ENCODE data around the gene EDN1. TPM values are rescaled to one million over a fixed set of nuclear protein-coding genes. Genes with fewer than 3 reads are reported as not detected.
A peak's percentile ranks its signal among the peaks of the same experiment; 100 is the strongest.

The EDN1 gene
- total and polyA plus RNA-seq, 2 of the 13 experiments (the other 11 are each of a cell fraction or from before 2014, with no cell fraction given) = 0.15 to 1.2 TPM

DNA sequence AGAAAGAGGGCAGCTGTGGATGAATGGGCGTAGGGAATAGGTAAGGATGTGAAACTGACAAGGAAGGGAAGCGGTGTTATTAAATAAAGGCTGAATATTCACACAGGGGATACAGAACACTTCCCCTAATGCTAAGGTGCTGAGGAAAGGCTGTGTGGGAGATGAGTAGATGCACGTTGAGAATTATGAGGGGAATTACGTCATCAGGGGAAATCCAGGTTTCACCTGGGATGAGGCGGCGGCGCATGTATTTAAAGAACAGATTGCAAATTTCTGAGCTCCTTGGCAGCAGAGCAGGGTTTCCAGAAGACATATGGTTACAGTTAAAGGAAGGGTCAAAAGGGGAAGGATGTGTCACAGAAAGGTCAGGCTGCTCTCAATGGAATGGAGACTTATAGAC, 28.7 kb upstream of the EDN1 start:
- CTCF ChIA-PET (ENCODE audit: low intra/inter-chr PET ratio, low total read pairs) = no interaction called here
- POLR2A ChIA-PET = no interaction called here
- H3K4me1 ChIP-seq (ENCODE audit: insufficient read depth, low read length) = no peaks in the 10 kb centered on the region
- H3K4me2 ChIP-seq (ENCODE audit: low read depth, low read length) = no peak overlapping the region
- no peak for ATAC-seq
- no peaks in the 10 kb centered on the region for H3K9me3 ChIP-seq (ENCODE audit: low read length)
- no peak for TF ChIP-seq ZNF44 (CRISPR knock-in tag; IDR thresholded peaks at IDR 0.05)
- TF ChIP-seq ZNF3 (CRISPR knock-in tag; IDR thresholded peaks at IDR 0.05) = no peak
- TF ChIP-seq CREB1 (IDR thresholded peaks at IDR 0.05) = peak; percentile 78
- TF ChIP-seq CREB1 (CRISPR knock-in tag; IDR thresholded peaks at IDR 0.05) = no peak
- peak; percentile 95 for TF ChIP-seq ATF7 (IDR thresholded peaks at IDR 0.05)
- no peak for TF ChIP-seq ATF7 (CRISPR knock-in tag; IDR thresholded peaks at IDR 0.05)
- intact Hi-C loops (cut with micrococcal nuclease; ENCODE audit: unreplicated experiment) (no loop called here), in situ Hi-C loops (cut with HindIII; ENCODE audit: extremely low pct_ligation_motif_present, low pct_unique_long_range_greater_than_20kb) (no loop called here)
- no peaks in the 10 kb centered on the region for H3K79me2 ChIP-seq (ENCODE audit: insufficient read depth, low read length)
- FAIRE-seq = no peak
- H4K20me1 ChIP-seq (ENCODE audit: insufficient read depth, low read length) = no peaks in the 10 kb centered on the region
- 58% methylated on average over 7 of the region's 7 CpGs for WGBS (ENCODE audit: low lambda C conversion rate)
- no peak overlapping the region for H2AFZ ChIP-seq (ENCODE audit: low read length)
- H3K27me3 ChIP-seq (ENCODE audit: control insufficient read depth in 1 of 2, insufficient read depth in 2 of 2, low read length in 2 of 2) = 0 out of 5 replicates have a peak, but pooled peaks cover 0 to 1% of the 10 kb centered on the region in 2 experiments
- no peak overlapping the region for H3K27ac ChIP-seq (ENCODE audit: extremely low read length, insufficient read depth, low read length)
- BruUV-seq (replicated peaks) = no TSS peak
- H3K9ac ChIP-seq (ENCODE audit: insufficient read depth, low read depth, low read length) = no peak overlapping the region
- no peak for DNase-seq (ENCODE audit: low spot score)
- no peaks in the 10 kb centered on the region for H3K36me3 ChIP-seq (replicated peaks in 1 of 2; ENCODE audit: control insufficient read depth in 1 of 2, insufficient read depth in 2 of 2, low read length in 2 of 2)
- no peak overlapping the region for H3K4me3 ChIP-seq (replicated peaks in 1 of 3; ENCODE audit: insufficient read depth in 1 of 3, low read depth in 2 of 3, low read length in 3 of 3)

- H3K9me3 ChIP-seq (ENCODE audit: low read length) = no peaks in the 10 kb centered on the region
- TF ChIP-seq, protein P1, sequence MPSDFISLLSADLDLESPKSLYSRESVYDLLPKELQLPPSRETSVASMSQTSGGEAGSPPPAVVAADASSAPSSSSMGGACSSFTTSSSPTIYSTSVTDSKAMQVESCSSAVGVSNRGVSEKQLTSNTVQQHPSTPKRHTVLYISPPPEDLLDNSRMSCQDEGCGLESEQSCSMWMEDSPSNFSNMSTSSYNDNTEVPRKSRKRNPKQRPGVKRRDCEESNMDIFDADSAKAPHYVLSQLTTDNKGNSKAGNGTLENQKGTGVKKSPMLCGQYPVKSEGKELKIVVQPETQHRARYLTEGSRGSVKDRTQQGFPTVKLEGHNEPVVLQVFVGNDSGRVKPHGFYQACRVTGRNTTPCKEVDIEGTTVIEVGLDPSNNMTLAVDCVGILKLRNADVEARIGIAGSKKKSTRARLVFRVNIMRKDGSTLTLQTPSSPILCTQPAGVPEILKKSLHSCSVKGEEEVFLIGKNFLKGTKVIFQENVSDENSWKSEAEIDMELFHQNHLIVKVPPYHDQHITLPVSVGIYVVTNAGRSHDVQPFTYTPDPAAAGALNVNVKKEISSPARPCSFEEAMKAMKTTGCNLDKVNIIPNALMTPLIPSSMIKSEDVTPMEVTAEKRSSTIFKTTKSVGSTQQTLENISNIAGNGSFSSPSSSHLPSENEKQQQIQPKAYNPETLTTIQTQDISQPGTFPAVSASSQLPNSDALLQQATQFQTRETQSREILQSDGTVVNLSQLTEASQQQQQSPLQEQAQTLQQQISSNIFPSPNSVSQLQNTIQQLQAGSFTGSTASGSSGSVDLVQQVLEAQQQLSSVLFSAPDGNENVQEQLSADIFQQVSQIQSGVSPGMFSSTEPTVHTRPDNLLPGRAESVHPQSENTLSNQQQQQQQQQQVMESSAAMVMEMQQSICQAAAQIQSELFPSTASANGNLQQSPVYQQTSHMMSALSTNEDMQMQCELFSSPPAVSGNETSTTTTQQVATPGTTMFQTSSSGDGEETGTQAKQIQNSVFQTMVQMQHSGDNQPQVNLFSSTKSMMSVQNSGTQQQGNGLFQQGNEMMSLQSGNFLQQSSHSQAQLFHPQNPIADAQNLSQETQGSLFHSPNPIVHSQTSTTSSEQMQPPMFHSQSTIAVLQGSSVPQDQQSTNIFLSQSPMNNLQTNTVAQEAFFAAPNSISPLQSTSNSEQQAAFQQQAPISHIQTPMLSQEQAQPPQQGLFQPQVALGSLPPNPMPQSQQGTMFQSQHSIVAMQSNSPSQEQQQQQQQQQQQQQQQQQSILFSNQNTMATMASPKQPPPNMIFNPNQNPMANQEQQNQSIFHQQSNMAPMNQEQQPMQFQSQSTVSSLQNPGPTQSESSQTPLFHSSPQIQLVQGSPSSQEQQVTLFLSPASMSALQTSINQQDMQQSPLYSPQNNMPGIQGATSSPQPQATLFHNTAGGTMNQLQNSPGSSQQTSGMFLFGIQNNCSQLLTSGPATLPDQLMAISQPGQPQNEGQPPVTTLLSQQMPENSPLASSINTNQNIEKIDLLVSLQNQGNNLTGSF (CRISPR knock-in tag; IDR thresholded peaks at IDR 0.05) = no peak
- no peak for TF ChIP-seq ZHX1 (CRISPR knock-in tag; IDR thresholded peaks at IDR 0.05; ENCODE audit: low read depth)
- TF ChIP-seq SOX5 (CRISPR knock-in tag; IDR thresholded peaks at IDR 0.05; ENCODE audit: borderline replicate concordance) = no peak
- TF ChIP-seq ZNF652 (CRISPR knock-in tag; IDR thresholded peaks at IDR 0.05; ENCODE audit: borderline replicate concordance, low read depth) = no peak
- TF ChIP-seq KAT8 (CRISPR knock-in tag; IDR thresholded peaks at IDR 0.05) = no peak
- H3K79me2 ChIP-seq (ENCODE audit: insufficient read depth, low read length) = no peaks in the 10 kb centered on the region
- FAIRE-seq (no peak), DNase-seq (ENCODE audit: low spot score) (no peak), ATAC-seq (no peak)
- no peak overlapping the region for H2AFZ ChIP-seq (ENCODE audit: low read length)
- ChIA-PET CTCF (ENCODE audit: low intra/inter-chr PET ratio, low total read pairs) (no interaction called here), POLR2A (no interaction called here)
- no peaks in the 10 kb centered on the region for H3K4me1 ChIP-seq (ENCODE audit: insufficient read depth, low read length)
- no peak overlapping the region for H3K9ac ChIP-seq (ENCODE audit: insufficient read depth, low read depth, low read length)
- in situ Hi-C loops (cut with HindIII; ENCODE audit: extremely low pct_ligation_motif_present, low pct_unique_long_range_greater_than_20kb) (no loop called here), intact Hi-C loops (cut with micrococcal nuclease; ENCODE audit: unreplicated experiment) (no loop called here)
- no peaks in the 10 kb centered on the region for H3K36me3 ChIP-seq (replicated peaks in 1 of 2; ENCODE audit: control insufficient read depth in 1 of 2, insufficient read depth in 2 of 2, low read length in 2 of 2)
- no TSS peak for BruUV-seq (replicated peaks)
- no peak overlapping the region for H3K4me3 ChIP-seq (replicated peaks in 1 of 3; ENCODE audit: insufficient read depth in 1 of 3, low read depth in 2 of 3, low read length in 3 of 3)
- H3K4me2 ChIP-seq (ENCODE audit: low read depth, low read length) = no peak overlapping the region
- H3K27ac ChIP-seq (ENCODE audit: extremely low read length, insufficient read depth, low read length) = no peak overlapping the region
- 0 out of 5 replicates have a peak, but pooled peaks cover 0 to 1% of the 10 kb centered on the region in 2 experiments for H3K27me3 ChIP-seq (ENCODE audit: control insufficient read depth in 1 of 2, insufficient read depth in 2 of 2, low read length in 2 of 2)
- WGBS (ENCODE audit: low lambda C conversion rate) = 51% methylated on average over 13 of the region's 13 CpGs
- no peaks in the 10 kb centered on the region for H4K20me1 ChIP-seq (ENCODE audit: insufficient read depth, low read length)
Observed at GRCh38 chr6:12262236-12263061, 27.7 kb upstream of the EDN1 start.
